Esophagus muscularis mucosa (tissue), 4 donors: ENCODE measurements around the gene NUP50.

Experiments
- CTCF ChIP-seq, 3 experiments: fragments of 200-600 bp in 2 of 3; fragments of 450-650 bp in 1 of 3; sonication (generic) in 2 of 3; IDR thresholded peaks; one replicate each; pipeline ENCODE4 v1.5.1; 2017 to 2019; ENCODE audit warnings: antibody characterized with exemption in 3 of 3, mild to moderate bottlenecking in 2 of 3, moderate library complexity in 1 of 3
- EP300 ChIP-seq: sonication (generic); formaldehyde crosslinking; IDR thresholded peaks from one replicate; pipeline ENCODE4 v1.6.1; 2017; ENCODE audit warnings: antibody characterized with exemption
- POLR2A ChIP-seq: fragments of 450-650 bp; IDR thresholded peaks from one replicate; pipeline ENCODE4 v1.6.1; 2017; ENCODE audit warnings: antibody characterized with exemption, moderate library complexity, mild to moderate bottlenecking, low read depth
- POLR2AphosphoS5 ChIP-seq, 2 donors: sonication (generic); formaldehyde crosslinking; IDR thresholded peaks; one replicate each; pipeline ENCODE4 v1.6.1; 2017; ENCODE audit warnings: antibody characterized with exemption in 2 of 2

GRCh38 chr22:45204241-45204640 is 40.5 kb downstream of the NUP50 start:
- TF ChIP-seq CTCF (IDR thresholded peaks at IDR 0.05) (no peak), POLR2A (no peak), EP300 (no peak), POLR2AphosphoS5 (IDR thresholded peaks at IDR 0.05) (no peak)
